Measurements from ENCODE around the gene CRACR2A. TPM values are rescaled to one million over a fixed set of nuclear protein-coding genes. Genes with fewer than 3 reads are reported as not detected.

Gene CRACR2A
- total RNA-seq, 1 donor from 2014 or later: 30.0 TPM

GRCh38 chr12:3712209-3712992 lies 40.5 kb downstream of the CRACR2A start:
- intact Hi-C loops (cut with micrococcal nuclease): no loop called here
- no peak for DNase-seq (ENCODE audit: low spot score)
- H3K4me1 Mint-ChIP-seq (ENCODE audit: low read depth): peaks cover 12% of the 10 kb centered on the region
- H3K27ac Mint-ChIP-seq: no peak overlapping the region
- no peaks in the 10 kb centered on the region for H3K27me3 Mint-ChIP-seq (ENCODE audit: insufficient read depth)
- peaks cover 33% of the 10 kb centered on the region for H3K36me3 Mint-ChIP-seq (ENCODE audit: low read depth)
- H3K4me3 Mint-ChIP-seq: no peak overlapping the region
- H3K9me3 Mint-ChIP-seq: no peaks in the 10 kb centered on the region

- peaks cover 20% of the 10 kb centered on the region for H3K36me3 Mint-ChIP-seq (ENCODE audit: low read depth)
- intact Hi-C loops (cut with micrococcal nuclease): no loop called here
- H3K27ac Mint-ChIP-seq: no peak overlapping the region
- no peaks in the 10 kb centered on the region for H3K27me3 Mint-ChIP-seq (ENCODE audit: insufficient read depth)
- H3K4me3 Mint-ChIP-seq: no peak overlapping the region
- H3K9me3 Mint-ChIP-seq: peaks cover 12% of the 10 kb centered on the region
- DNase-seq (ENCODE audit: low spot score): no peak
- peaks cover 29% of the 10 kb centered on the region for H3K4me1 Mint-ChIP-seq (ENCODE audit: low read depth)
Observed at GRCh38 chr12:3705354-3705675, 47.6 kb downstream of the CRACR2A start.

DNA sequence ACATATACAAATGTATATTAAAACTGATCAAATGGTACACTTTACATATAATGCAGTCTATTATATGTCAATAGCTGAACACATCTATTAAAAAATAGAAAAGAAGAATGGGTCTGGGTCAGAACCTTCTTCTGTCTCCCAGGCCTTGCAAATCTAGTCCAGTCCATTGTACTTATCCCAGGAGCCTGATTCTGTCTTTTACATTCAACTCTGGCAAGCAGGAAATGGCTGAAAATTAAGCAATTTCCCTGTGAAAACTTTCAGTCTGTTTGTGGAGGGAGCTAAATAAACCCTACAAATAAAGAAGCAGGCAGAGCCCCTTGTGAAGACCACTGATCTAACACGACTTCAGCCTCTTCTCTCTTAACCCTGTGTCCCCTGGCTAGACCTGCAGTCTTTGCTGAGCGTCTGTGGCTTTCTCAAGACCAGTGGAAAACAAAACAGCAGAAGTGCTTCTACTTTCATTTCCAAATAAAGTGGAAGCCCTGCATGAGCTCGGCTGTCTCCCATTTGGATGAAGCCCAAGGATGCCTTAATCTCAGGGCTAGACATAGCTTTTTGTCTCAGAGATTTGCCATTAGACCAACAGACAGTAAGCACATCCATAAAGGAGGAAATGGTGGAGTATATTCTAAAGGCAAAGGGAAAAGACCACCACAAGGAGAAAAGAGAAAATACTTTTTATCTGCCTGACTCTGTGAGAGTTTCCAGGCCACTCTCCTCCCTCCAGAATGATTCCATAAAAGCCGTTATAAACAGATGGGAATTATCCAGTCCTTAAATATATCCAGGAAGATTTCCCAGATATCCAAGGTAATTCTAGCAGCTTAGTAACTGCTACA lies 48.2 kb downstream of the CRACR2A start:
- no peak for DNase-seq (ENCODE audit: low spot score)
- no peaks in the 10 kb centered on the region for H3K27me3 Mint-ChIP-seq (ENCODE audit: insufficient read depth)
- intact Hi-C loops (cut with micrococcal nuclease): no loop called here
- peaks cover 23% of the 10 kb centered on the region for H3K4me1 Mint-ChIP-seq (ENCODE audit: low read depth)
- H3K4me3 Mint-ChIP-seq: peak overlapping the region; percentile 32
- H3K27ac Mint-ChIP-seq: peak overlapping the region; percentile 23
- H3K36me3 Mint-ChIP-seq (ENCODE audit: low read depth): peaks cover 18% of the 10 kb centered on the region
- peaks cover 12% of the 10 kb centered on the region for H3K9me3 Mint-ChIP-seq

- Mint-ChIP-seq H3K9me3 (peaks cover 12% of the 10 kb centered on the region), H3K36me3 (ENCODE audit: low read depth) (peaks cover 18% of the 10 kb centered on the region), H3K27ac (no peak overlapping the region), H3K4me3 (no peak overlapping the region), H3K27me3 (ENCODE audit: insufficient read depth) (no peaks in the 10 kb centered on the region), H3K4me1 (ENCODE audit: low read depth) (peaks cover 21% of the 10 kb centered on the region)
- intact Hi-C loops (cut with micrococcal nuclease): no loop called here
- DNase-seq (ENCODE audit: low spot score): no peak
Observed at GRCh38 chr12:3700861-3701260, 52.0 kb downstream of the CRACR2A start.

- intact Hi-C loops (cut with micrococcal nuclease): no loop called here
- H3K27ac Mint-ChIP-seq: no peak overlapping the region
- H3K9me3 Mint-ChIP-seq: peaks cover 5% of the 10 kb centered on the region
- no peak overlapping the region for H3K4me3 Mint-ChIP-seq
- no peaks in the 10 kb centered on the region for H3K27me3 Mint-ChIP-seq (ENCODE audit: insufficient read depth)
- no peaks in the 10 kb centered on the region for H3K4me1 Mint-ChIP-seq (ENCODE audit: low read depth)
- H3K36me3 Mint-ChIP-seq (ENCODE audit: low read depth): peaks cover 25% of the 10 kb centered on the region
- DNase-seq (ENCODE audit: low spot score): no peak
Observed at GRCh38 chr12:3698218-3698974, 54.5 kb downstream of the CRACR2A start.

GRCh38 chr12:3697311-3697870 lies 55.5 kb downstream of the CRACR2A start:
- no peak for DNase-seq (ENCODE audit: low spot score)
- Mint-ChIP-seq H3K27me3 (ENCODE audit: insufficient read depth) (no peaks in the 10 kb centered on the region), H3K4me1 (ENCODE audit: low read depth) (no peaks in the 10 kb centered on the region), H3K9me3 (no peaks in the 10 kb centered on the region), H3K4me3 (no peak overlapping the region), H3K27ac (no peak overlapping the region), H3K36me3 (ENCODE audit: low read depth) (peaks cover 21% of the 10 kb centered on the region)
- intact Hi-C loops (cut with micrococcal nuclease): no loop called here

DNA sequence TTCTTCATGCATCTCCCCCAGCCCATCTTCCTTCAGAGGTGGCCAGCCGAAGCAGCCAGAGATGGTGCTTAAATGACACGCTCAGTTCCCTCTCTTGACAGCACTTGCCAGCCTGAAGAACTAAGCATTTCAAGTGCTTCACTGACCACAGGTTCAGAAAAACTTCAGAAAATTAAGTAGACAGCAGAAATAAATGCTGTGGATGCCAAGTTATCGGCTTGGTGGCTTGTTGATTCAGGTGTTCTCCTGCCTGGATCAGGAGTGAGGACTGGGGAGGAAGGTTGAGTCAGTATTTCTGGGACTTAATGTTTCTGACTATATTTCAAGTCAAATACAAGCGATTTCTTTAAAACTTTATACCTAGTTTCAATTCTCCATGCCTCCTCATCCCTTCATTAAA lies 58.2 kb downstream of the CRACR2A start:
- no peak for DNase-seq (ENCODE audit: low spot score)
- H3K27me3 Mint-ChIP-seq (ENCODE audit: insufficient read depth): no peaks in the 10 kb centered on the region
- no peaks in the 10 kb centered on the region for H3K4me1 Mint-ChIP-seq (ENCODE audit: low read depth)
- H3K36me3 Mint-ChIP-seq (ENCODE audit: low read depth): peaks cover 39% of the 10 kb centered on the region
- no peak overlapping the region for H3K27ac Mint-ChIP-seq
- H3K9me3 Mint-ChIP-seq: peaks cover 11% of the 10 kb centered on the region
- no peak overlapping the region for H3K4me3 Mint-ChIP-seq
- intact Hi-C loops (cut with micrococcal nuclease): no loop called here

DNA sequence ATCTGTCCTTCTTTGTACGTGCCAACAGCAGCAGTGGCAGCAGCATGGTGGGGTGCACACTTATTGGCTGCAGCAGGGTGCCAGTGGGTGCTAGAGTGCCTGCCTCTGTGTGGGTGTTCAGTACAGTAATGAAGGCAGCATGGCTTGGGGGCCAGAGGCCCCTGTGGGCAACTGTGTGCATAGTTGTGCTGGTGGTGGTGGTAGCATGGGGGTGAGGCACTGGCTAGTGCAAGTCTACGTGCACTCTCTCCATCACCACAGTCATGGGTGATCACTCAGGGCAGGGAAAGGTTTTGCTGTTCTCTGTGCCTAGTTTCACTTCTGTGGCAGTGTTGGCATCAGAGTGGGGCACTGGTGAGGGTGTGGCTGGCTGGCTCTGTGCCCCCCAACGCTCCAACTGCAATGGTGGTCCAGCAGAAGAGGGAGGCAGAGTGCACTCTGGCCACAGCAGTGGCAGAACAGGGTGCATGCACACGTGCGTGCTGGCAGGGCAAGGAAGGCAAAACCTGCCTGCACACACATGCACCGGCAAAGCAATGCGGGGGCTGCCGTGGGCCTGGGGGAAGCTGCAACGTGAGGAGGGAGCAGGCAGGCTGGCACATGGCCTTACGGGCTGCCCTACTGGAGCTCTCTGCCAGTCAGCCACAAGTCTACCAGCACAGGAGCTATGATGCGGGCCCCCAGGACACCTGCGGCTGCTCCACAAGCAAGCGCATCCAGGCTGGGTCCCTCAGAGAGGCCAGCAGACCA lies 60.1 kb downstream of the CRACR2A start:
- peaks cover 5% of the 10 kb centered on the region for H3K4me1 Mint-ChIP-seq (ENCODE audit: low read depth)
- intact Hi-C loops (cut with micrococcal nuclease): no loop called here

DNA sequence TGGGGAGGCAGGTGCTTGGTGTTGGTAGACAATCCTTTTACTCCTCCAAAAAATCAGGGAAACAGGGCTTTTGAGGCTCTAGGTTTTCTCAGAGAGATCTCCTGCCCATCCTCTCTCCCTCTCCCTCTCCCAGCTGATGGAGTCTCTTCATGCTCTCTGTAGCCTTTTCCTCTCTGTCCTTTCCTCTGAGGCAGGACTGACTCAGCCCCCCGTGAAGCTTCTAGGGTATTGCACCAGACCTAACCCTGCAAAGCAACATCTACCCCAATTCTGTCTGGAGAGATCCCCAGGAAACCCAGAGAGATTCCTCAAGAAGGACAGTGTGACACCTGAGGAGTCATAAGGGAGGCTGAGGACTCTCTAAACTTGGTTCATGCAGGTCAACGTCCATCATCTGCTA lies 66.4 kb downstream of the CRACR2A start:
- Mint-ChIP-seq H3K4me3 (no peak overlapping the region), H3K27ac (no peak overlapping the region), H3K9me3 (peaks cover 11% of the 10 kb centered on the region), H3K36me3 (ENCODE audit: low read depth) (peaks cover 38% of the 10 kb centered on the region), H3K27me3 (ENCODE audit: insufficient read depth) (no peaks in the 10 kb centered on the region), H3K4me1 (ENCODE audit: low read depth) (peaks cover 15% of the 10 kb centered on the region)
- DNase-seq (ENCODE audit: low spot score): no peak
- intact Hi-C loops (cut with micrococcal nuclease): no loop called here

More for the DNA sequence above, 60.1 kb downstream of the CRACR2A start:
- Mint-ChIP-seq H3K4me3 (no peak overlapping the region), H3K9me3 (peaks cover 11% of the 10 kb centered on the region), H3K27ac (no peak overlapping the region), H3K27me3 (ENCODE audit: insufficient read depth) (no peaks in the 10 kb centered on the region), H3K36me3 (ENCODE audit: low read depth) (peaks cover 41% of the 10 kb centered on the region)
- no peak for DNase-seq (ENCODE audit: low spot score)

DNA sequence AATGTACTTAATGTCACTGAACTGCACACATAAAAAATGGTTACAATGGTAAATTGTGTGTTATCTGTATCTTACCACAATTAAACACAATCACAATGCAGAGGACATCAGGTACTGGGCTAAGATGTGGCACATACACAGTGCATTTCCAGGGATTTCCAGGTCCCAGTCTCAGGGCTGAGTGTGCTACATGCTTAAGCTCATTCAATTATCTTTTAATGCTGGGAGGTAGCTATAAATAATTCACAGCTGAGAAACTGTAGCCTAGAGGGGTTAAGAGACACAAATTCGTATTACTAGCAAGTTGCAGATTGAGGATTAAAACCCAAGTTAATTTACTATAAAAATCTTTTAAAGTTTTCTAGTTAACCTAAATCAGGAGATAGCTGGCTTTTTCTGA lies 67.1 kb downstream of the CRACR2A start:
- no peak for DNase-seq (ENCODE audit: low spot score)
- no peaks in the 10 kb centered on the region for H3K27me3 Mint-ChIP-seq (ENCODE audit: insufficient read depth)
- no peak overlapping the region for H3K4me3 Mint-ChIP-seq
- peaks cover 33% of the 10 kb centered on the region for H3K36me3 Mint-ChIP-seq (ENCODE audit: low read depth)
- peaks cover 15% of the 10 kb centered on the region for H3K4me1 Mint-ChIP-seq (ENCODE audit: low read depth)
- H3K9me3 Mint-ChIP-seq: peaks cover 9% of the 10 kb centered on the region
- H3K27ac Mint-ChIP-seq: no peak overlapping the region
- intact Hi-C loops (cut with micrococcal nuclease): no loop called here

- intact Hi-C loops (cut with micrococcal nuclease): no loop called here
Observed at GRCh38 chr12:3684449-3685051, 68.4 kb downstream of the CRACR2A start.

GRCh38 chr12:3683670-3684069 lies 69.2 kb downstream of the CRACR2A start:
- peaks cover 31% of the 10 kb centered on the region for H3K36me3 Mint-ChIP-seq (ENCODE audit: low read depth)
- no peaks in the 10 kb centered on the region for H3K9me3 Mint-ChIP-seq
- no peaks in the 10 kb centered on the region for H3K27me3 Mint-ChIP-seq (ENCODE audit: insufficient read depth)
- DNase-seq (ENCODE audit: low spot score): no peak
- peaks cover 15% of the 10 kb centered on the region for H3K4me1 Mint-ChIP-seq (ENCODE audit: low read depth)
- intact Hi-C loops (cut with micrococcal nuclease): no loop called here
- no peak overlapping the region for H3K4me3 Mint-ChIP-seq
- no peak overlapping the region for H3K27ac Mint-ChIP-seq

More at GRCh38 chr12:3684449-3685051, 68.4 kb downstream of the CRACR2A start:
- H3K27me3 Mint-ChIP-seq (ENCODE audit: insufficient read depth): no peaks in the 10 kb centered on the region
- DNase-seq (ENCODE audit: low spot score): no peak
- no peak overlapping the region for H3K27ac Mint-ChIP-seq
- H3K9me3 Mint-ChIP-seq: no peaks in the 10 kb centered on the region
- peaks cover 26% of the 10 kb centered on the region for H3K36me3 Mint-ChIP-seq (ENCODE audit: low read depth)
- H3K4me3 Mint-ChIP-seq: no peak overlapping the region
- H3K4me1 Mint-ChIP-seq (ENCODE audit: low read depth): peaks cover 15% of the 10 kb centered on the region

Data from activated T-helper 1 cell treated with anti-CD3 and anti-CD28 coated beads, Interleukin-12 subunit alpha, Interleukin-12 subunit beta, Interleukin-2, Interleukin-4 antibody, amounts not matched to agents 30 ng/mL and 10 ng/mL and 1 ng/mL, durations not matched to agents 14 hours and 24 hours and 36 hours (primary cell).